ENCODE measurements around the gene SUSD5.

GRCh38 chr3:33174095-33174494 lies 44.5 kb downstream of the SUSD5 start:
- no peak for TF ChIP-seq CTCF (conservative IDR thresholded peaks at IDR 0.05; ENCODE audit: low read depth, low read length)
- TF ChIP-seq POLR2A (IDR thresholded peaks at IDR 0.05; ENCODE audit: low read depth, low read length): no peak
- no peak for TF ChIP-seq BHLHE40 (IDR thresholded peaks at IDR 0.05; ENCODE audit: low read depth, low read length)
- TF ChIP-seq CEBPB (IDR thresholded peaks at IDR 0.05; ENCODE audit: low read depth, low read length): no peak

Measured in IMR-90 (cell line).